HCT116 (cell line): ENCODE measurements around the gene FBXL16. TPM values are rescaled to one million over a fixed set of nuclear protein-coding genes. Genes with fewer than 3 reads are reported as not detected.

Experiments used
- ATAC-seq: fragments of 200-7000 bp; cut with Tn5 transposase; 2 replicates; pipeline ENCODE4 v1.9.1; 2020; ENCODE audit warnings: mild to moderate bottlenecking, moderate library complexity
- BruUV-seq: library from RNA; stranded (reverse); fragments of 400-500 nt; replicated peaks from 2 replicates; lab custom pipeline; 2021; lab: Mats Ljungman, UMichigan
- CTCF ChIA-PET: fragments of 300-600 bp; sonication (Branson Sonifier 250); formaldehyde crosslinking; loops from one replicate; lab custom pipeline; 2021; ENCODE audit warnings: antibody characterized with exemption; lab: Charles Lee
- POLR2A ChIA-PET: fragments of 300-600, 350-600 bp; sonication (Branson Sonifier 250); formaldehyde crosslinking; loops from one replicate; lab custom pipeline; 2021; ENCODE audit warnings: antibody characterized with exemption; lab: Charles Lee
- RAD21 ChIA-PET, 2 experiments: fragments of 300-600 bp; sonication (Branson Sonifier 250); formaldehyde crosslinking; loops; one replicate each; lab custom pipeline; 2023; ENCODE audit warnings: low total read pairs in 2 of 2; ENCODE audit not compliant: uncharacterized antibody in 2 of 2, unreplicated experiment in 2 of 2, low non-redundant PET in 1 of 2; lab: Charles Lee
- DNase-seq: peaks from one replicate; pipeline ENCODE4 v3.0.0-alpha.2; 2010; ENCODE audit warnings: low read depth, low spot score
- H2AFZ ChIP-seq: fragments of 200-600 bp; shearing (Covaris generic), sonication (generic); 2 replicates; pipeline ENCODE4 v1.6.1; 2017; ENCODE audit warnings: low read depth, mixed run types, mixed read lengths, antibody characterized with exemption, low read length; ENCODE audit not compliant: poor library complexity, severe bottlenecking
- H3K27ac ChIP-seq: 2 replicates; pipeline ENCODE4 v1.5.1; 2012; ENCODE audit warnings: low read depth, low read length
- H3K27me3 ChIP-seq: fragments of 200-600 bp; sonication (generic); 2 replicates; pipeline ENCODE4 v1.6.1; 2016; ENCODE audit warnings: mixed run types, low read length, mixed read lengths; ENCODE audit not compliant: insufficient read depth
- H3K36me3 ChIP-seq, 2 experiments: fragments of 200-500 bp in 1 of 2; fragments of 200-600 bp in 1 of 2; sonication (Bioruptor generic) in 1 of 2; sonication (generic) in 1 of 2; 2 replicates each; pipeline versions ENCODE4 v1.5.1 to v1.6.1; 2014 to 2016; ENCODE audit warnings: low read length in 2 of 2, inconsistent platforms in 1 of 2, mixed read lengths in 1 of 2, mixed run types in 1 of 2; ENCODE audit not compliant: insufficient read depth in 2 of 2, control insufficient read depth in 1 of 2
- H3K4me1 ChIP-seq, 2 experiments: fragments of 200-600 bp in 1 of 2; sonication (generic) in 1 of 2; 2 replicates each; pipeline versions ENCODE4 v1.5.1 to v1.6.1; 2012 to 2017; ENCODE audit warnings: low read length in 2 of 2, inconsistent platforms in 1 of 2, mild to moderate bottlenecking in 1 of 2, mixed read lengths in 1 of 2, mixed run types in 1 of 2, moderate library complexity in 1 of 2; ENCODE audit not compliant: insufficient read depth in 2 of 2, control insufficient read depth in 1 of 2
- H3K4me2 ChIP-seq: fragments of 200-600 bp; sonication (generic); 2 replicates; pipeline ENCODE4 v1.6.1; 2017; ENCODE audit warnings: mixed run types, low read length, mixed read lengths
- H3K4me3 ChIP-seq, 2 experiments: fragments of 200-600 bp in 1 of 2; sonication (generic) in 1 of 2; replicated peaks in 1 of 2; 2 replicates each; pipeline ENCODE4 v1.5.1; 2011 to 2016; ENCODE audit warnings: low read length in 2 of 2, control low read depth in 1 of 2, low read depth in 1 of 2, mild to moderate bottlenecking in 1 of 2, mixed read lengths in 1 of 2, mixed run types in 1 of 2
- H3K79me2 ChIP-seq: fragments of 200-600 bp; sonication (generic); 2 replicates; pipeline ENCODE4 v1.6.1; 2017; ENCODE audit warnings: mild to moderate bottlenecking, mixed run types, low read length, moderate library complexity, mixed read lengths; ENCODE audit not compliant: insufficient read depth
- H3K9ac ChIP-seq: fragments of 200-600 bp; sonication (generic); 2 replicates; pipeline ENCODE4 v1.6.1; 2016; ENCODE audit warnings: low read length, mixed read lengths
- H3K9me2 ChIP-seq: fragments of 200-600 bp; sonication (generic), shearing (Covaris generic); 2 replicates; pipeline ENCODE4 v1.6.1; 2017; ENCODE audit warnings: mixed run types, mild to moderate bottlenecking, moderate library complexity; ENCODE audit not compliant: insufficient read depth
- H3K9me3 ChIP-seq, 2 experiments: fragments of 200-500 bp in 1 of 2; fragments of 200-600 bp in 1 of 2; sonication (Bioruptor generic) in 1 of 2; sonication (generic) in 1 of 2; 2 replicates each; pipeline ENCODE4 v1.6.1; 2014 to 2017; ENCODE audit warnings: low read length in 2 of 2, mixed read lengths in 2 of 2, inconsistent platforms in 1 of 2, low read depth in 1 of 2, mild to moderate bottlenecking in 1 of 2, mixed run types in 1 of 2, moderate library complexity in 1 of 2; ENCODE audit not compliant: control insufficient read depth in 1 of 2, insufficient read depth in 1 of 2
- H4K20me1 ChIP-seq: fragments of 200-600 bp; sonication (generic), shearing (Covaris generic); 2 replicates; pipeline ENCODE4 v1.6.1; 2017; ENCODE audit warnings: mixed run types, mild to moderate bottlenecking, moderate library complexity; ENCODE audit not compliant: insufficient read depth
- CEBPB ChIP-seq: IDR thresholded peaks from 2 replicates; pipeline ENCODE4 v1.6.1; 2012; ENCODE audit warnings: low read depth
- CTCF ChIP-seq, 3 experiments: fragments of 200-600 bp in 1 of 3; sonication (generic) in 1 of 3; IDR thresholded peaks in 2 of 3; conservative IDR thresholded peaks in 1 of 3; 2 replicates each; pipeline ENCODE4 v1.5.1; 2012 to 2017; ENCODE audit warnings: low read depth in 2 of 3, low read length in 2 of 3, antibody characterized with exemption in 1 of 3, borderline replicate concordance in 1 of 3, control low read depth in 1 of 3, mild to moderate bottlenecking in 1 of 3, mixed read lengths in 1 of 3, mixed run types in 1 of 3, moderate library complexity in 1 of 3; ENCODE audit not compliant: insufficient read depth in 1 of 3
- ELF1 ChIP-seq: IDR thresholded peaks from 2 replicates; pipeline ENCODE4 v1.6.1; 2012; ENCODE audit warnings: low read depth, borderline replicate concordance
- EZH2 ChIP-seq: fragments of 200-600 bp; sonication (generic); IDR thresholded peaks from 2 replicates; pipeline ENCODE4 v1.6.1; 2017; ENCODE audit warnings: antibody characterized with exemption, mixed run types
- MAX ChIP-seq: IDR thresholded peaks from 2 replicates; pipeline ENCODE4 v1.6.1; 2012
- POLR2A ChIP-seq: IDR thresholded peaks from 2 replicates; pipeline ENCODE4 v1.7.0; 2011; ENCODE audit warnings: borderline replicate concordance; ENCODE audit not compliant: insufficient read depth, insufficient read length; ENCODE audit errors: extremely low read depth
- POLR2AphosphoS5 ChIP-seq: IDR thresholded peaks from 2 replicates; pipeline ENCODE4 v1.6.1; 2011; ENCODE audit warnings: mild to moderate bottlenecking, low read depth, low read length, moderate library complexity
- SIN3A ChIP-seq: IDR thresholded peaks from 2 replicates; pipeline ENCODE4 v1.6.1; 2012; ENCODE audit warnings: low read depth
- SP1 ChIP-seq: IDR thresholded peaks from 2 replicates; pipeline ENCODE4 v1.6.1; 2012; ENCODE audit warnings: low read depth
- SRF ChIP-seq: IDR thresholded peaks from 2 replicates; pipeline ENCODE4 v1.6.1; 2012; ENCODE audit warnings: low read depth
- TCF7L2 ChIP-seq: IDR thresholded peaks from 2 replicates; pipeline ENCODE4 v1.7.0; 2011; ENCODE audit warnings: borderline replicate concordance, inconsistent platforms; ENCODE audit not compliant: insufficient read depth, insufficient read length; ENCODE audit errors: extremely low read depth
- YY1 ChIP-seq: IDR thresholded peaks from 2 replicates; pipeline ENCODE4 v1.6.1; 2011; ENCODE audit warnings: low read length, low read depth, moderate library complexity, mild to moderate bottlenecking; ENCODE audit not compliant: insufficient replicate concordance; ENCODE audit errors: extremely low read depth
- ZBTB33 ChIP-seq: IDR thresholded peaks from 2 replicates; pipeline ENCODE4 v1.6.1; 2011; ENCODE audit warnings: mild to moderate bottlenecking, low read length, moderate library complexity; ENCODE audit not compliant: insufficient replicate concordance; ENCODE audit errors: extremely low read depth
- ZNF274 ChIP-seq: fragments of 200-500 bp; sonication (Bioruptor generic); IDR thresholded peaks from 2 replicates; pipeline ENCODE4 v1.6.1; 2014; ENCODE audit warnings: mild to moderate bottlenecking, low read depth, low read length, inconsistent platforms
- intact Hi-C: fragments of 100-400 bp; cut with micrococcal nuclease; formaldehyde crosslinking; loops from 2 replicates; pipeline ENCODE4 v1.10.0; 2022
- total RNA-seq: library from RNA; stranded (reverse); gene quantifications from one replicate; pipeline ENCODE4 v1.2.1, GENCODE V29; 2021; ENCODE audit not compliant: unreplicated experiment

Gene FBXL16
- total RNA-seq, 1 experiment from 2014 or later: 49.7 TPM

GRCh38 chr16:726438-727290 is 21.1 kb upstream of the FBXL16 start, which contains the start of the genes CCDC78 and HAGHL:
TSS of gene CCDC78 (minus strand) at chr16:726443. CDS start at chr16:726367, 76 bp downstream.
TSS of gene HAGHL (plus strand) at chr16:727106. CDS start at chr16:727510, 404 bp downstream.
- peak within 1 kb of the TSS; percentile 99 for H3K4me2 ChIP-seq
- ChIA-PET POLR2A (interaction anchor here (0.6 to 3.5 kb wide), 3 partner anchors 11 to 34 kb away, joined by 3 to 20 read pairs (median 12); partner anchors contain the start of genes METRN and MSLN), CTCF (interaction anchor here (0.7 to 2.6 kb wide), 2 partner anchors 11 to 14 kb away, joined by 3 to 11 read pairs; no protein-coding TSS in a partner anchor), RAD21 (no interaction called here)
- no peaks in the 10 kb centered on the region for H3K36me3 ChIP-seq
- peak within 1 kb of the TSS; percentile 80 to 89 for H3K4me3 ChIP-seq
- DNase-seq (no peak), ATAC-seq (peak; percentile 48)
- peaks cover 7 to 46% of the 10 kb centered on the region in 2 experiments for H3K4me1 ChIP-seq
- H3K27me3 ChIP-seq: no peaks in the 10 kb centered on the region
- H3K79me2 ChIP-seq: peaks cover 24% of the 10 kb centered on the region; the same call in 1 of the 2 replicates
- H4K20me1 ChIP-seq: no peaks in the 10 kb centered on the region
- TF ChIP-seq SIN3A: no peak
- TF ChIP-seq YY1: no peak
- TF ChIP-seq POLR2A: peak; percentile 47
- TF ChIP-seq POLR2AphosphoS5: peak; percentile 60
- TF ChIP-seq CEBPB: no peak
- TSS peak; percentile 19 for BruUV-seq
- H3K9ac ChIP-seq: peak within 1 kb of the TSS; percentile 98
- H3K9me2 ChIP-seq: no peaks in the 10 kb centered on the region
- peak within 1 kb of the TSS; percentile 96 for H3K27ac ChIP-seq
- no peak within 1 kb of the TSS for H2AFZ ChIP-seq
- intact Hi-C loops: no loop called here
- H3K9me3 ChIP-seq: no peaks in the 10 kb centered on the region

GRCh38 chr16:726188-726437 is 20.5 kb upstream of the FBXL16 start:
- Histone ChIP-seq H2AFZ (no peak overlapping the region), H3K9me2 (no peaks in the 10 kb centered on the region), H3K4me3 (peak overlapping the region; percentile 39 to 89), H4K20me1 (no peaks in the 10 kb centered on the region), H3K4me2 (peak overlapping the region; percentile 99), H3K27me3 (no peaks in the 10 kb centered on the region), H3K9ac (peak overlapping the region; percentile 58), H3K27ac (peak overlapping the region; percentile 96), H3K79me2 (peaks cover 26% of the 10 kb centered on the region; the same call in 1 of the 2 replicates), H3K36me3 (no peaks in the 10 kb centered on the region), H3K9me3 (no peaks in the 10 kb centered on the region), H3K4me1 (peaks cover 9 to 52% of the 10 kb centered on the region in 2 experiments)
- ATAC-seq (no peak), DNase-seq (no peak)
- no TSS peak for BruUV-seq
- ChIA-PET RAD21 (no interaction called here), POLR2A (interaction anchor here (0.6 to 3.5 kb wide), 3 partner anchors 11 to 35 kb away, joined by 3 to 20 read pairs (median 12); partner anchors contain the start of genes METRN and MSLN), CTCF (interaction anchor here (0.7 to 2.6 kb wide), 2 partner anchors 10 to 13 kb away, joined by 3 to 11 read pairs; no protein-coding TSS in a partner anchor)
- intact Hi-C loops: no loop called here
- TF ChIP-seq SP1 (no peak), ZBTB33 (no peak), CTCF (IDR thresholded peaks at IDR 0.05 in 2 of 3, conservative IDR thresholded peaks at IDR 0.05 in 1 of 3; ENCODE audit: borderline replicate concordance in 1 of 3, insufficient read depth in 1 of 3, low read depth in 2 of 3, low read length in 2 of 3) (no peak), ELF1 (no peak), TCF7L2 (no peak), SRF (no peak), CEBPB (no peak), ZNF274 (no peak), MAX (no peak), EZH2 (no peak)
